Karpas-422 (cell line): ENCODE measurements around the gene CYTH3. TPM values are rescaled to one million over a fixed set of nuclear protein-coding genes. Genes with fewer than 3 reads are reported as not detected.
"Not testable (repeated sequence)": the region's sequence is repeated elsewhere in the genome, so short reads cannot be mapped to it uniquely, and the experiment has no call there.

Experiments
- DNase-seq: peaks from one replicate; pipeline ENCODE4 v3.0.0-alpha.2; 2015
- H2AFZ ChIP-seq: fragments of 200-600 bp; sonication (generic); 2 replicates; pipeline ENCODE4 v1.6.1; 2014; ENCODE audit warnings: antibody characterized with exemption, low read length, mixed read lengths
- H3K27ac ChIP-seq: fragments of 200-600 bp; sonication (generic); 2 replicates; pipeline ENCODE4 v1.5.1; 2014; ENCODE audit warnings: mild to moderate bottlenecking, low read length, moderate library complexity
- H3K27me3 ChIP-seq: fragments of 200-600 bp; sonication (generic); 2 replicates; pipeline ENCODE4 v1.6.1; 2014; ENCODE audit warnings: low read length, mixed read lengths
- H3K36me3 ChIP-seq: fragments of 200-600 bp; sonication (generic); 2 replicates; pipeline ENCODE4 v1.6.1; 2014; ENCODE audit warnings: low read length, mixed read lengths; ENCODE audit not compliant: insufficient read depth
- H3K4me1 ChIP-seq: fragments of 200-600 bp; sonication (generic); 2 replicates; pipeline ENCODE4 v1.6.1; 2014; ENCODE audit warnings: mild to moderate bottlenecking, low read length, mixed read lengths
- H3K4me2 ChIP-seq: fragments of 200-600 bp; sonication (generic); 2 replicates; pipeline ENCODE4 v1.6.1; 2014; ENCODE audit warnings: low read length, low read depth, mild to moderate bottlenecking; ENCODE audit not compliant: poor library complexity, severe bottlenecking
- H3K4me3 ChIP-seq: fragments of 200-600 bp; sonication (generic); 2 replicates; pipeline ENCODE4 v1.5.1; 2014; ENCODE audit warnings: mild to moderate bottlenecking, antibody characterized with exemption, low read length, mixed read lengths
- H3K79me2 ChIP-seq: fragments of 200-600 bp; sonication (generic); 2 replicates; pipeline ENCODE4 v1.6.1; 2014; ENCODE audit warnings: mild to moderate bottlenecking, low read length, mixed read lengths
- H3K9ac ChIP-seq: fragments of 200-600 bp; sonication (generic); 2 replicates; pipeline ENCODE4 v1.6.0; 2014; ENCODE audit warnings: low read length
- H3K9me2 ChIP-seq: fragments of 200-600 bp; sonication (generic), shearing (Covaris generic); replicated peaks from 2 replicates; pipeline ENCODE4 v1.6.0; 2014; ENCODE audit warnings: mild to moderate bottlenecking, low read length, moderate library complexity; ENCODE audit not compliant: insufficient read depth
- H3K9me3 ChIP-seq: fragments of 300-700, 200-600 bp; sonication (generic); 2 replicates; pipeline ENCODE4 v1.6.1; 2014; ENCODE audit warnings: low read length, mixed read lengths
- H4K20me1 ChIP-seq: fragments of 200-600 bp; sonication (generic); 2 replicates; pipeline ENCODE4 v1.6.1; 2014; ENCODE audit warnings: mild to moderate bottlenecking, antibody characterized with exemption, low read length, low read depth; ENCODE audit not compliant: insufficient read depth
- total RNA-seq: library from RNA; depleted of rRNA; stranded (reverse); fragments of >200 nt; shearing (Covaris generic); gene quantifications from 2 replicates; pipeline ENCODE4 v1.2.3, GENCODE V29; 2014; ENCODE audit warnings: low replicate concordance

The CYTH3 gene
- total RNA-seq, 1 experiment from 2014 or later = 3.0 TPM

- Histone ChIP-seq H3K27ac (no peak overlapping the region), H3K9me3 (no peaks in the 10 kb centered on the region), H3K4me2 (no peak overlapping the region), H3K9ac (no peak overlapping the region), H3K4me1 (no peaks in the 10 kb centered on the region), H3K9me2 (no peaks in the 10 kb centered on the region), H3K79me2 (no peaks in the 10 kb centered on the region), H2AFZ (no peak overlapping the region), H3K27me3 (no peaks in the 10 kb centered on the region; the same call in 1 of the 2 replicates), H3K36me3 (no peaks in the 10 kb centered on the region), H3K4me3 (no peak overlapping the region), H4K20me1 (no peaks in the 10 kb centered on the region)
- DNase-seq = no peak
Observed at GRCh38 chr7:6200971-6201370, 71.5 kb downstream of the CYTH3 start.

GRCh38 chr7:6198689-6199595 is 73.5 kb downstream of the CYTH3 start:
- Histone ChIP-seq H3K9ac (no peak overlapping the region), H3K4me1 (peaks cover 2% of the 10 kb centered on the region), H3K27me3 (no peaks in the 10 kb centered on the region), H3K4me3 (no peak overlapping the region), H2AFZ (no peak overlapping the region), H3K36me3 (no peaks in the 10 kb centered on the region), H3K9me2 (no peaks in the 10 kb centered on the region), H3K9me3 (no peaks in the 10 kb centered on the region), H4K20me1 (no peaks in the 10 kb centered on the region), H3K27ac (no peak overlapping the region), H3K79me2 (no peaks in the 10 kb centered on the region), H3K4me2 (no peak overlapping the region)
- no peak for DNase-seq

- Histone ChIP-seq H3K27me3 (no peaks in the 10 kb centered on the region), H3K36me3 (no peaks in the 10 kb centered on the region), H3K9me2 (no peaks in the 10 kb centered on the region), H3K27ac (no peak overlapping the region), H3K79me2 (no peaks in the 10 kb centered on the region), H4K20me1 (no peaks in the 10 kb centered on the region), H3K9ac (no peak overlapping the region), H2AFZ (no peak overlapping the region), H3K9me3 (no peaks in the 10 kb centered on the region), H3K4me1 (peaks cover 6% of the 10 kb centered on the region), H3K4me2 (no peak overlapping the region), H3K4me3 (no peak overlapping the region)
- DNase-seq = no peak
Observed at GRCh38 chr7:6197801-6198551, 74.4 kb downstream of the CYTH3 start.

- H3K9me2 ChIP-seq = no peaks in the 10 kb centered on the region
- H2AFZ ChIP-seq = no peak overlapping the region
- peaks cover 6% of the 10 kb centered on the region for H3K4me1 ChIP-seq
- no peaks in the 10 kb centered on the region for H3K9me3 ChIP-seq
- DNase-seq = no peak
- no peaks in the 10 kb centered on the region for H3K79me2 ChIP-seq
- no peak overlapping the region for H3K9ac ChIP-seq
- H3K27ac ChIP-seq = no peak overlapping the region
- H3K4me2 ChIP-seq = no peak overlapping the region
- H3K36me3 ChIP-seq = no peaks in the 10 kb centered on the region
- no peaks in the 10 kb centered on the region for H4K20me1 ChIP-seq
- H3K27me3 ChIP-seq = no peaks in the 10 kb centered on the region
- H3K4me3 ChIP-seq = no peak overlapping the region
Observed at GRCh38 chr7:6193709-6194108, 78.7 kb downstream of the CYTH3 start.

GRCh38 chr7:6190563-6190962 is 81.9 kb downstream of the CYTH3 start:
- H3K27ac ChIP-seq, H3K27me3 ChIP-seq, H3K4me1 ChIP-seq, H3K9ac ChIP-seq, H2AFZ ChIP-seq, H3K79me2 ChIP-seq, DNase-seq, H3K4me3 ChIP-seq, H3K9me3 ChIP-seq, H3K9me2 ChIP-seq, H3K4me2 ChIP-seq, H4K20me1 ChIP-seq, H3K36me3 ChIP-seq: not testable (repeated sequence)

GRCh38 chr7:6188389-6188788 is 84.0 kb downstream of the CYTH3 start:
- no peaks in the 10 kb centered on the region for H3K9me3 ChIP-seq
- no peaks in the 10 kb centered on the region for H4K20me1 ChIP-seq
- H3K4me1 ChIP-seq = no peaks in the 10 kb centered on the region
- no peaks in the 10 kb centered on the region for H3K9me2 ChIP-seq
- H3K79me2 ChIP-seq = no peaks in the 10 kb centered on the region
- no peak overlapping the region for H3K4me3 ChIP-seq
- DNase-seq = no peak
- no peaks in the 10 kb centered on the region for H3K27me3 ChIP-seq
- no peak overlapping the region for H3K4me2 ChIP-seq
- no peak overlapping the region for H2AFZ ChIP-seq
- H3K27ac ChIP-seq = no peak overlapping the region
- no peak overlapping the region for H3K9ac ChIP-seq
- no peaks in the 10 kb centered on the region for H3K36me3 ChIP-seq

GRCh38 chr7:6186577-6186976 is 85.8 kb downstream of the CYTH3 start:
- H3K27ac ChIP-seq = no peak overlapping the region
- no peak overlapping the region for H3K9ac ChIP-seq
- no peak overlapping the region for H3K4me2 ChIP-seq
- H4K20me1 ChIP-seq = no peaks in the 10 kb centered on the region
- no peaks in the 10 kb centered on the region for H3K9me2 ChIP-seq
- no peak overlapping the region for H3K4me3 ChIP-seq
- DNase-seq = no peak
- no peaks in the 10 kb centered on the region for H3K9me3 ChIP-seq
- H3K79me2 ChIP-seq = no peaks in the 10 kb centered on the region
- H3K4me1 ChIP-seq = no peaks in the 10 kb centered on the region
- H3K27me3 ChIP-seq = no peaks in the 10 kb centered on the region
- H3K36me3 ChIP-seq = no peaks in the 10 kb centered on the region
- no peak overlapping the region for H2AFZ ChIP-seq

GRCh38 chr7:6182993-6183392 is 89.4 kb downstream of the CYTH3 start:
- Histone ChIP-seq H4K20me1 (no peaks in the 10 kb centered on the region), H3K9me3 (no peaks in the 10 kb centered on the region), H3K27ac (no peak overlapping the region), H3K9ac (no peak overlapping the region), H3K4me1 (no peaks in the 10 kb centered on the region), H3K27me3 (no peaks in the 10 kb centered on the region), H3K36me3 (no peaks in the 10 kb centered on the region), H3K4me2 (no peak overlapping the region), H3K4me3 (no peak overlapping the region), H2AFZ (no peak overlapping the region), H3K9me2 (no peaks in the 10 kb centered on the region), H3K79me2 (no peaks in the 10 kb centered on the region)
- no peak for DNase-seq
